HG03095 (cell line): ENCODE results near the gene SVOP.

Source experiments
- ATAC-seq: cut with Tn5 transposase; IDR thresholded peaks from one replicate; pipeline ENCODE4 v1.9.1; 2021; ENCODE audit warnings: moderate library complexity; ENCODE audit not compliant: unreplicated experiment

Gene SVOP

GRCh38 chr12:108858311-108859074, 162.4 kb downstream of the SVOP start:
- ATAC-seq: no peak
